HG03039 (cell line): ENCODE data around the gene RERE.

Experiments used
- ATAC-seq: cut with Tn5 transposase; IDR thresholded peaks from one replicate; pipeline ENCODE4 v1.9.1; 2021; ENCODE audit warnings: mild to moderate bottlenecking, moderate library complexity; ENCODE audit not compliant: unreplicated experiment

RERE gene

GRCh38 chr1:8374356-8374755 lies 443.1 kb downstream of the RERE start:
- no peak for ATAC-seq

DNA sequence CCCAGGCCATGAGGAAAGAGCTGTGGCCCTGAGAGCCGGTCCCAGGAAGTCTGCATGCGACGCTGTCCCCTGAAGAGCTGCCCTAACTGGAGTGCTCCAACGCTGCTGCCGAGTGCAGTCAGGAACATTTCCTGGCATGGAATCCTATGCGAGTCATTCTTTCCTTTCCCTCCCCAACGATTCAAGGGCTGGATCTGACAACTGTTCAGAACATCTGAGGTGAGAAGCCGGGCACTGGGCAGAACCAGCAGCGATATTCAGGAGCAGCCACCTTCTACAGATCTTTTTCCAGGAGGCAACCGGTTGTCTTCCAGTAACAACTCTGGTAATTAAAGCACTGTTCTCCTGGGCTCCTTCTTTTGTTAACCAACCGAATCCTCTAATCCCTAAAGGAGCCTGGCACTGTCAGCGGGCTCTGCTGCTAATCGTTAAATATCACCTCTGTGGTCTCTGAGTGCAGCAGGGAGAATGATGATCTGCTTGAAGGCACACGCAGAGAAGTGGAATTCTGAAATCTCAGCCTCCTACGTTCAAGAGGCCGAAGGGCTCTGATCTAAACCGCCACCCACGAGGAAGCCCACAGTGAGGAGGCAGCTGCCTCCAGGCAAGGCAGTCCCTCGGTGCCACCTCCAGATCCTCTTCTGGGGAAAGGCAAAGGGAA lies 443.7 kb downstream of the RERE start:
- ATAC-seq = no peak

GRCh38 chr1:8373125-8373524 lies 444.3 kb downstream of the RERE start:
- ATAC-seq = no peak

DNA sequence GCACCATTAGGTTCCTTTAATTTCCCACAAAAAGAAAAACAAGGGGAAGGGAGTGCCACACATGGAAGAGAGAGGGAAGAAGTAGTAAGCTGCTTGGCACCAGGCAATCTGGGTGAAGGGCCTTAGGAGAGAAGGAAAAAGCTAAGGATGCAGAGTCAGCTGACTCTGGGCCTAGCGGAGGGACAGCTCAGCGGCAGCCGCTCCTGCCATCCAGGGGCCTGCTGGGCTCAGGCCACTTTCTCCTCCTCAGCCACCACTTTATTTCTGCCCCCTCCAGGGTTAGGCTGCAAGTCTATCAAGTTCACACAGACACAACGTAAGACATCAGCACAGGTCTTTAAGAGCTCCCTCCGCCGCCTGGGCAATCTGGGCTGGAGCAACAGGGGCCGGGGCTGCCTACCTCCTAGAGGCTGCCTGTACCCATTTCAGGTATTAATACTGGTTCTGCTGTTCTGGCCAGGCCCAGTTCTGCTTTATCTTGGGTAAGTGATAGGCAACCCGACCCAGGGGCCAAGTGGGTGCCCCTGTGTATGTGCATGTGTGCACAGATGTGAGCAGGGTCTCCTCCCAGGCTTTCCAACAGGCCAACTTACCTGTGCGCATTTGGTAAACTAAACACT lies 446.0 kb downstream of the RERE start:
- no peak for ATAC-seq

GRCh38 chr1:8370905-8371315 lies 446.5 kb downstream of the RERE start:
- no peak for ATAC-seq

GRCh38 chr1:8370046-8370881 lies 447.2 kb downstream of the RERE start:
- ATAC-seq = no peak

DNA sequence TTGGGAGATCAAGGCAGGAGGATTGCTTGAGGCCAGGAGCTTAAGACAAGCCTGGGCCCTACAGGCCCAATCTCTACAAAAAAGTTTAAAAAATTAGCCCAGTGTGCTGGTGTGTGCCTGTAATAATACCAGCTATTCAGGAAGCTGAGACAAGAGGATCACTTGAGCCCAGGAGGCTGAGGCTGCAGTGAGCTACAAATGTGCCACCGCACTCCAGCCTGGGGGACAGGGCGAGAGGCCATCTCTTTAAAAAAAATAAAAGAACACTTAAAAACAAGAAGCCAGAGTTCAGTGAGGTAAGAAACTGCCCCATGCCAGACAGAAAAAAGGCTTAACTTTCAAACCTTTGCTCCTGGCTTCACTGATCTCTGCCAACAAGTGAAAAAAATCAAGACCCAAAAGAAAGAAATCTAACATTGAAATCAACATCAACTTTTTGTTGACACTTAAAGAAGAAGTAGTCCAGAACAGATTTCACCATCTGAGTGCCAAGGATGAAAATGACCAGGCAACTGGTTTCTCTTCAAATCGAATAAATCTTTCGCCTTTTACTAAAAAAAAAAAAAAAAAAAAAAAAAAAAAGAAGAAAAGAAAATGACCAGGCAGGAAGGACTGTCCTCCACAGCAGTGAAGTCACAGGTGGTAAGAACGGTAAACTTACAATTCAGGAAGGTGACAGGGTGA lies 448.3 kb downstream of the RERE start:
- no peak for ATAC-seq

DNA sequence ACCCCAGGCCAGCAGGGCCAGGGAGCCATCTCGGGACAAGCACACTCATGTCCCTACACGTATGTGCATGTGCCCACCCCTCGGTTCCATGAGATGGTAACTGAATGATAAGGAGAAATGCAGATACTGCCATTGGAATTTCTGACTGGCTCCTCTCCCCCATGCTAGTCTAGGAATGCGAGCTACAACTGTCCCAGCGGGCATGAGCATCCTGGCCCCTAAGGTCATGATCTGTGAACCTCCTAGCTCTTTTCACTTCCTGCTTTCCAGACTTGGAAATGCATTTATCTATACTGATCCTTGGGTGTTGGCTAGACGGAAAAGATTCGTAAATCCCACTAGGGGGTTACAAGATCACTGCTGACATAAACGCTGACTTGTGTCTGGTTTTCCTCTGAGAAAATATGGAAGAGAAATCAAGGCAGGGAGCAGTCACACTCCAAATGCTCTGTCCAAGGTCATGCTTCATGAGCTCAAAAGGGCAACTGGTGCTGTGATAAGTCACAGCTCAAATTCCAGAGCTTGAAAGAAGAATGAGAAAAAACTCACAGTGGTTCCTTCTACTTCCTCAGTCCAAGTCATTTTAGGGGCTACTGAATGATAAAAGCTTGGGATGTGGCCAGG lies 449.8 kb downstream of the RERE start:
- no peak for ATAC-seq

GRCh38 chr1:8365661-8366362 lies 451.6 kb downstream of the RERE start:
- no peak for ATAC-seq

DNA sequence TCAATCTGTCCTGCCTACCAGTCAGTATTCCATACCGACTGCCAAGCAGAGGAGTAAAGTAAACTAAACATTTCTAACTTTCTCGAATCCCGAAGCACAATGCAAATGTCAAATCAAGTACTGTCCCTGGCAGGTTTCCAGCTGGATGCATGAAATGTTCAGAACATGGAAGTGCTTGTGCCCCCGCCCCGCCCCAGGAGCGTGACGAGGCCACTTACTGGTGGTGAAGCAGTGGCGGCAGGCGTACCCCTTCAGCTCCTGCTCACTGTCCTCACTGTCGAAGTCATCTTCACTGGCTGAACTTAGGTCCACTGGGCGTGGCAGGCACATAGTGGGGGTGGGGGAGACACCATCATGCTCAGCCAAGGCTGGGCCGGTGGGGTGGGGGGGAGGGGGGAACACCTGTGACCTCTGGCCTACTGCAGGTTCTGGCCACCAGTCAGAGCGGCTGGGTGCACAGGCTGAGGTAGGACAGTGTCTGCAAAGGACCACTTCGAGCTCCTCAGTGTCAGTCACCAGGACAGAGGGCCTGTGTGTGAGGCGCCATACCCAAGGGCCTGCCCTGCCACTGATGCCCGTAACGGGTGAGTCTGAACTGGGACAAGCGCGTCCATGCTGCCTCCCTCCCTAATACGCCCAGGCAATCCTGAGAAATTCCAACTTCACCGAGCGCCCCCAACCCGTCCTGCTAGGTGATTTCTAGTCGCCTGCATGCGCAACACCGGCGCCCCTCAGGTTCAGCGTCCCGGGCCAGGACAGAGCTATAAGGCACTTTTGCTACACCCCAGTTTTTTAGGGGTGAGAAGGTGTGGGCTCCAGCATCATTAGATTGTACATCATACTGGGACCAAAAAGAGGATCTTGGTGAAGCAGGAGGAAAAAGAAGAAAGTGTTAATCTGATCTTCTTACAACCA lies 452.7 kb downstream of the RERE start:
- no peak for ATAC-seq

DNA sequence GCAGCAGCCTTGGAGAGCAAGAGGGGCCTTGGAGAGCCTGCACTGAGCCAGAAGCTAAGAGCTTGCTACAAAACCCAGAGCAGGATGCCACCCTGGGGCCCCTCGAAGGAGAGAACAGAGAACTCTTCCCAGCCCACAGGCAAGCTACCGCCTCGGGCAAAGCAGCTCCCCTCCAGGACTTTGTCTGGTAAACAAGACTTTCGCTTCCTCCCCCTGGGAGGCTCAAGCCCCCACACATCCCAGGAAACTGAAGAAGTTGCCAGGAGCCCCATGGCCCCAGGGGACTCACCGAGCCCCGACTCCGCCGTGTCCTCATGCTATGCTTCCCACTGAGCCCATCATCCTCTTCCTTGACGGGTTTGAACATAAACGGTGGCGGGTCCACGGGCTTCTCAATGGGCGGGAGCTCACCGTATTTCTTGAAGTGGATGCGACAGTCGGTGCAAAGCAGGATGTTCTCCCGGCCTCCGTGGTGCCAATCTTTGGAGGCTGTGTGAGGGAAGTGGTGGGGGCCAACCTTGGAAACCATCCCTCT lies 453.6 kb downstream of the RERE start:
- ATAC-seq = no peak

- no peak for ATAC-seq
Measured at GRCh38 chr1:8363186-8363766, 454.2 kb downstream of the RERE start.

DNA sequence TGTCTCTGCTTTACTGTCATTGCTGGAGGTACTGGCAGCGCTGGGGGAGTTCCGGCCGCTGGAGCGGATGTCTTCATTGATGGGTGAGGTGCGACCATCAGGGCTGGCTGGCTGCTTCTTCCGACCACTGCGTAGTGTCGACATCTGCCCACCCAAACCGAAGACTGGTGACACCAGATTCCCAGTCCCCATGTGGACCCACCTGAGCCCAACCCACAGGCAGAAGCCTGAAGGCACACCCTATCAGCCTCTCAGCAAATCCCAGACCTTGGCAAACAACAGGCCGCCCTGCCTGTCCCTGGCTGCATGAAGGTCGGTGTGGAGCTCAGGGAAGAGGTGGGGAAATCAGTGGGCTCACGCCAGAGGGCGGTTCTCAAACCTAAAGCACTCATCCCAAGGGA lies 454.7 kb downstream of the RERE start:
- ATAC-seq = no peak

DNA sequence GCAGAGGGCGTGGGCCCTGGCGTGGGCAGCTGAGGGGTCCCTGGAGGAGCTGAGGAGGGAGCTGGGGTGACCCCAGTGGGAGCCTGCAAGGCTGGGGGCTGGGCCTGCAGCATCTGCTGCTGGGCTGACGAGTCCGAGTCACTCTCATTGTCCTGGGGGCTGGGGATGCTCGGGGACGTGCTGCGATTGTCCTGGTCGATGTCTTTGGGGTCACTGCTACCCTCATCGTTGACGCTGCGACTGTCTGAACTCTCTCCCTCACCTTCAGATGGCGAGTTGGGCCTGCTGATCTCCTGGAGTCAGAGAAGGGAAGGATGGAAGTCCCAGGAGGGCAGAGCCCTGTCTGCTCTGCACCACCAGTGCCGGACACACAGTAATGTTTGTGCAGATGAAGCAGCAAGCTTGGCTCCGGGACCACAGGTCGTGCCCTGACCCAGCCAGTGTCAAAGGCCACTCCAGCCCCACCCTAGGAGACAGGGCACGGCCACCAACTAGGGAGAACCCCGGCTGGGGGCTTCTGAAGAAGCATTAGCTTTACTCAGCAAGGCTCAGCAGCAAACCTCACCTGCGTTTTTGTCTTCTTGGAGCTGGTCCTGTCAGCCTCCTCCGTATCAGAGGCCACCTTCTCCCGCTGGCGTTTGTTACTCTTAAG lies 456.1 kb downstream of the RERE start:
- no peak for ATAC-seq

GRCh38 chr1:8360493-8361197 lies 456.8 kb downstream of the RERE start:
- no peak for ATAC-seq

GRCh38 chr1:8359617-8360481 lies 457.6 kb downstream of the RERE start:
- no peak for ATAC-seq
